RWPE2 (cell line): ENCODE results near the gene MBD3.

ENCODE experiments used
- ATAC-seq: fragments of 200-7000 bp; cut with Tn5 transposase; 3 replicates; pipeline ENCODE4 v1.9.1; 2021; ENCODE audit warnings: low read depth
- DNase-seq: peaks from one replicate; pipeline ENCODE4 v3.0.0-alpha.2; 2020; ENCODE audit warnings: low spot score
- H3K27ac ChIP-seq: fragments of 450-650 bp; 2 replicates; pipeline ENCODE4 v1.5.1; 2017; ENCODE audit warnings: mild to moderate bottlenecking; ENCODE audit not compliant: poor library complexity, severe bottlenecking
- H3K27me3 ChIP-seq: fragments of 250-450 bp; sonication (Bioruptor Pico); 2 replicates; pipeline ENCODE4 v1.5.1; 2021; ENCODE audit warnings: mild to moderate bottlenecking, moderate library complexity; ENCODE audit not compliant: insufficient read depth, poor library complexity, severe bottlenecking
- H3K36me3 ChIP-seq: fragments of 250-450 bp; sonication (Bioruptor Pico); 2 replicates; pipeline ENCODE4 v1.5.1; 2020; ENCODE audit warnings: low read depth, mild to moderate bottlenecking, moderate library complexity
- H3K4me1 ChIP-seq: fragments of 250-450 bp; sonication (Bioruptor Pico); 2 replicates; pipeline ENCODE4 v1.5.1; 2021; ENCODE audit warnings: mild to moderate bottlenecking, moderate library complexity; ENCODE audit not compliant: insufficient read depth, poor library complexity, severe bottlenecking
- H3K4me3 ChIP-seq: fragments of 250-450 bp; sonication (Bioruptor Pico); 2 replicates; pipeline ENCODE4 v1.5.1; 2021; ENCODE audit warnings: mild to moderate bottlenecking, moderate library complexity; ENCODE audit not compliant: severe bottlenecking
- H3K9me3 ChIP-seq: fragments of 250-450 bp; sonication (Bioruptor Pico); 2 replicates; pipeline ENCODE4 v1.5.1; 2021; ENCODE audit warnings: mild to moderate bottlenecking, moderate library complexity; ENCODE audit not compliant: severe bottlenecking
- TF ChIP-seq, protein P1 (sequence below): fragments of 450-650 bp; IDR thresholded peaks from one replicate; pipeline ENCODE4 v1.5.1; 2017; ENCODE audit warnings: mild to moderate bottlenecking, moderate library complexity; ENCODE audit not compliant: poor library complexity, severe bottlenecking

The MBD3 gene

DNA sequence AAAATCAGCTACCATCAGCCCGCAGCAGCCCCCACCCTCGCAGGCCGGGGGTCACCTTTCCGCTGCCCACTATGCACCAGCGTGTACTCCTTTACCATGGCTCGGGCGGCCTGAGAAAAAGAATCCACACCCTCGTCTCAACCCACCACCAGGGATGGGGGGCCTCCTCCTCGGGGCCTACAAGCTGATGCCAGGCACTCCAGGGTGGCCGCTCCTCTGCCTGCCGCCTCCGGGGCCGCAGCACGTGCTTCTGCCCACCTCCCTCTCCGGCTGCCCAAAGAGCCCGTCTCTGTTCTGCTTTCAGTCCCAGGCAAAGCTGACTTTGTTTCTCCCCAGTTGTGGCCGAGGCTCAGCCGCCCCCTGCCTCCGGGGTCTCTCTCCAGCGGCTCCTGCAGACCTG lies 13.4 kb downstream of the MBD3 start:
- ATAC-seq (no peak), DNase-seq (no peak)
- Histone ChIP-seq H3K27ac (no peak overlapping the region), H3K4me1 (no peaks in the 10 kb centered on the region), H3K36me3 (peaks cover 38% of the 10 kb centered on the region), H3K27me3 (no peaks in the 10 kb centered on the region), H3K4me3 (no peak overlapping the region), H3K9me3 (no peaks in the 10 kb centered on the region)
- TF ChIP-seq, protein P1, sequence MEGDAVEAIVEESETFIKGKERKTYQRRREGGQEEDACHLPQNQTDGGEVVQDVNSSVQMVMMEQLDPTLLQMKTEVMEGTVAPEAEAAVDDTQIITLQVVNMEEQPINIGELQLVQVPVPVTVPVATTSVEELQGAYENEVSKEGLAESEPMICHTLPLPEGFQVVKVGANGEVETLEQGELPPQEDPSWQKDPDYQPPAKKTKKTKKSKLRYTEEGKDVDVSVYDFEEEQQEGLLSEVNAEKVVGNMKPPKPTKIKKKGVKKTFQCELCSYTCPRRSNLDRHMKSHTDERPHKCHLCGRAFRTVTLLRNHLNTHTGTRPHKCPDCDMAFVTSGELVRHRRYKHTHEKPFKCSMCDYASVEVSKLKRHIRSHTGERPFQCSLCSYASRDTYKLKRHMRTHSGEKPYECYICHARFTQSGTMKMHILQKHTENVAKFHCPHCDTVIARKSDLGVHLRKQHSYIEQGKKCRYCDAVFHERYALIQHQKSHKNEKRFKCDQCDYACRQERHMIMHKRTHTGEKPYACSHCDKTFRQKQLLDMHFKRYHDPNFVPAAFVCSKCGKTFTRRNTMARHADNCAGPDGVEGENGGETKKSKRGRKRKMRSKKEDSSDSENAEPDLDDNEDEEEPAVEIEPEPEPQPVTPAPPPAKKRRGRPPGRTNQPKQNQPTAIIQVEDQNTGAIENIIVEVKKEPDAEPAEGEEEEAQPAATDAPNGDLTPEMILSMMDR, result no peak

DNA sequence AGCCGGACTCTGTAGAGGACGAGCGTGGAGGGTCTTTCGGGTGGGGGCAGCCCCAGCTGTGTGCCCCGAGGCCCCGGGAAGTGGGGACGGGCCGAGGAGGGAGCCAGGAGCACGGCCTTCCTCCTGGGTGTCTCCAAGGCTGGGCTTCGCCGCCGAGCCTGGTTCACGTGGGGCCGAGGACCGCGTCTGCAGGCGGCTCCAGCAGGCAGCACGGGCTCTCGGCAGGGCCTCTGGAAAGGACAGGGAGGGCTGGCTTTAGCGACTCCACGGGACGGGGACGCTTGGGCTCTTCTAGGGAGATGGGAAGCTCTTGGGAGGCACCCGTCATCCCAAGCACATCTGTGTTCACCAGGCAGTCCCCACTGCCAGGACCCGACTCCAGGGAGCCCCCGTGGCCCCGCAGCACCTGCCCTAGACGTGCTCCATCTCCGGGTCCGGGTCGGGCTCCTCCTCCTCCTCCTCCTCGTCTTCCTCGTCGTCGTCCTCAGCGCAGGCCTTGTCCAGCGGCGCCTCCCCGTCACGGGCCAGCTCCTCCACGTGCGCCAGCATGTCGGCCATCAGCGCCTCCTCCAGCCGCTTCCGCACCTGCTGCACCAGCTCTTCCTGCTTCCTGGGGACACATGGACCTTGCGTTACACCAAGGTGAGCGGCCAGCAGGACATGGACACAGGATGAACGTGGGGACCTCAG lies 14.6 kb downstream of the MBD3 start:
- Histone ChIP-seq H3K9me3 (no peaks in the 10 kb centered on the region), H3K36me3 (peaks cover 28% of the 10 kb centered on the region), H3K4me3 (no peak overlapping the region), H3K27me3 (no peaks in the 10 kb centered on the region), H3K27ac (no peak overlapping the region), H3K4me1 (no peaks in the 10 kb centered on the region)
- ATAC-seq (no peak), DNase-seq (no peak)
- TF ChIP-seq, protein P1, result no peak

DNA sequence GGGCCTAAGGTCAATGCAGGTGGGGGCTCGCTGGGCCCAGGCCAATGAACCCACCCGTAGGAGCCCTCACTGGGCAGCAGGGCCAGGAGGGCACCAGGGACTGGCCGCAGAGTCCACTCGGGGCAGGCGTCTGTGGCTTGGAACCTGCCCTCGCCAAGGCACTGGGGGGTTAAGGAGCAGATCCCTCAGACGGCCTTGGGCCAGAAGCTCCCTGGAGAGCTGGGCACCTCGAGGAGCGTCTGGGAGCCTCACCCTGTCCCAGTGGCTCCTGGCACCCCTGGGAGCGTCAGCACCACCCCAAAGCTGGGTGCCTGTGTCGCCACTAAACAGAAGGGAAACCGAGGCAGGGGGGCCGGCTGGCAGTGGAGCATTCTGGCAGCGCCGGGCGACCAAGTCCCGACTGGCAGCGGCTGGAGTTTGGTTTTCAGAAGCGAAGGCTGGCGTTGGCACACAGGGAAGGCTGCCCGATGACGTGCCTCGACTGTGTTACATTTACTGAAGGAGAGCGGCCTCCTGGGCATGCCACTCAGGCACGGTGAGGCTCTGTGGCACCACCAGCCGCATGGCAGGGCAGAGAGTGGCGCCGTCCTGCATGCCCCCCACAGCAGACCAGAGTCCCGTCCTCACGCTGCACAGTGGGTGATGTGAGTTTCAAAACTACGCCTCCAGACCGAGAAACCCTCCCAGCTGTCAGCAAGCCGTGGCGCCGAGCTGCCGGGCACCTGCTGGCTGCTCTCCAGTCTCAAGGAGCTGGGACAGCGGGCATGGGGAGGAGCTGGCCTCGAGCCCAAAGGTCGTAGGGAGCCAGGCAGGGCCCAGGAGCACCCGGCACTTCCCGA lies 15.4 kb downstream of the MBD3 start:
- H3K4me1 ChIP-seq, result no peaks in the 10 kb centered on the region
- DNase-seq (no peak), ATAC-seq (no peak)
- no peak overlapping the region for H3K4me3 ChIP-seq
- TF ChIP-seq, protein P1, result no peak
- no peak overlapping the region for H3K27ac ChIP-seq
- H3K27me3 ChIP-seq, result no peaks in the 10 kb centered on the region
- H3K9me3 ChIP-seq, result no peaks in the 10 kb centered on the region
- peaks cover 21% of the 10 kb centered on the region for H3K36me3 ChIP-seq

DNA sequence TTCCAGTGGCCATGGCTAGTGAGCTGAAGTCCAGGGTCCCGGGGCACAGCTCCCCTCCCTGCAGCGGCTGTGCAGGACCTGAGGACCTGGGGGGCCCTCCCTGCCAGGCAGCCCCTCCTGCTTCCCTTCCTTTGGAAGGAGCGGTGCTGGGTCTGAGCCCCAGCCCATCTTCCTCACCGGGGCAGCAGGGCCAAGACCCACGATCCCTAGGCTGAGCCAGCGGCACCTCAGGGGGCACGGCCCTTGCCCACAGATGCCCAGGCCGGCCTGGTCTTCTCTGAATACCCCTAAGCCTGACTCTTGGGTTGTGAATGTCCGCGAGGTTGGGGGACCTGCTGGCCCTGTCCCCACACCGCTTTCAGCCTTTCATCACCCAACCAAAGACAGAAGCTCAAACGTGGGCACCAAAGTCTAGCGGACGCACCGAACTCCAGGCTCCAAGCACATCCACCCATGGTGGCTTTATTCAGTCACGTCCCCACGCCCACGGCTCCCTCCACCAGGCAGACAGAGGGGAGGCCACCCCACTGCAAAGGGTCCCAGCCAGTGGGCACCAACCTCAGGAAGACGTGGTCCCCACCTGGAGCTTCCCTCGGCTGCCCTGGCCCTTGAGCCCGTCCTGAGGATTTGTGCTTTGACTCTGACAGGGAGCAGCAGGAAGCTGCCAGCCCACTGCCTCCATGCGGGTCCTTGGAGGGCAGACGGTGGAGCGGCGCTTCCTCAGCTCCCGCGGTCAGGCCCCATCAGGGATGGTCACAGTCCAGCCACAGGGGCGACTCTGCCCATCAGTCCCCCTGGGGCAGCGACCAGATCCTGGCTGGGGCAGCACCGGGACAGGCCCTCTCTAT lies 16.2 kb downstream of the MBD3 start:
- no peaks in the 10 kb centered on the region for H3K27me3 ChIP-seq
- H3K27ac ChIP-seq, result no peak overlapping the region
- TF ChIP-seq, protein P1, result no peak
- no peak for ATAC-seq
- DNase-seq, result no peak
- no peaks in the 10 kb centered on the region for H3K4me1 ChIP-seq
- H3K9me3 ChIP-seq, result no peaks in the 10 kb centered on the region
- peaks cover 16% of the 10 kb centered on the region; the same call in 1 of the 2 replicates for H3K36me3 ChIP-seq
- H3K4me3 ChIP-seq, result no peak overlapping the region
